AG04449 (cell line): ENCODE results near the gene SURF6.
"Not testable (repeated sequence)": the region's sequence is repeated elsewhere in the genome, so short reads cannot be mapped to it uniquely, and the experiment has no call there.

Experiments
- CTCF ChIA-PET: fragments of 350-600 bp; formaldehyde crosslinking; extraction: SDS; loops from one replicate; lab custom pipeline; 2021; ENCODE audit warnings: antibody characterized with exemption; lab: Yijun Ruan, JAX
- POLR2A ChIA-PET: fragments of 400-600, 350-600 bp; formaldehyde crosslinking; extraction: SDS; loops from one replicate; lab custom pipeline; 2020; ENCODE audit warnings: antibody characterized with exemption, inconsistent platforms; lab: Yijun Ruan, JAX
- DNase-seq: peaks from one replicate; pipeline ENCODE4 v3.0.0-alpha.2; 2010; ENCODE audit warnings: low read depth, low spot score
- H3K4me3 ChIP-seq: 2 replicates; pipeline ENCODE4 v1.5.1; 2011; ENCODE audit warnings: low read depth, mild to moderate bottlenecking, control low read depth, low read length
- CTCF ChIP-seq: IDR thresholded peaks from one replicate; pipeline ENCODE4 v1.5.1; 2011; ENCODE audit warnings: mild to moderate bottlenecking, moderate library complexity, low read length, control low read depth, inconsistent platforms; ENCODE audit not compliant: insufficient read depth; ENCODE audit errors: missing control alignments

Gene SURF6

GRCh38 chr9:133303266-133304157, 32.5 kb downstream of the SURF6 start:
- ChIA-PET CTCF (no interaction called here), POLR2A (no interaction called here)
- no peak overlapping the region for H3K4me3 ChIP-seq
- TF ChIP-seq CTCF: no peak
- no peak for DNase-seq

GRCh38 chr9:133301253-133302230, 34.4 kb downstream of the SURF6 start:
- no peak for DNase-seq
- ChIA-PET POLR2A (no interaction called here), CTCF (no interaction called here)
- no peak overlapping the region for H3K4me3 ChIP-seq
- no peak for TF ChIP-seq CTCF

- DNase-seq, CTCF ChIA-PET, POLR2A ChIA-PET, H3K4me3 ChIP-seq: not testable (repeated sequence)
Measured at GRCh38 chr9:133299996-133300395, 36.0 kb downstream of the SURF6 start.

DNA sequence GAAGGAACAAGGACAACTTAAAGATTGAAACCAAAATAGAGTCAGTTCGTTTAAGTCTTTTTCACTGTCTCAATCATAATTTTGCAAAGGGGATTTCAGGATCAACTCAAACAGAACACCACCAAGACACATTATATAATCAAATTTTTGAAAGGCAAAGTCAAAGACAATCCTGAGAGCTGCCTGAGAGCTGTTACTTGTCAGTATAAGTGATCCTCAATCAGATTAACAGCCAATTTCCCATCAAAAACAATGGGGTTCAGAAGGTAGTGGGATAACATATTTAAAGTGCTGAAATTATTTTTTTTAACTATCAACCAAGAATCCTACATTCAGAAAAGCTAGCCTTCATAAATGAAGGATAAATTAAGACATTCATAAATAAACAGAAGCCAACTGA, 41.7 kb downstream of the SURF6 start:
- CTCF ChIA-PET: no interaction called here

DNA sequence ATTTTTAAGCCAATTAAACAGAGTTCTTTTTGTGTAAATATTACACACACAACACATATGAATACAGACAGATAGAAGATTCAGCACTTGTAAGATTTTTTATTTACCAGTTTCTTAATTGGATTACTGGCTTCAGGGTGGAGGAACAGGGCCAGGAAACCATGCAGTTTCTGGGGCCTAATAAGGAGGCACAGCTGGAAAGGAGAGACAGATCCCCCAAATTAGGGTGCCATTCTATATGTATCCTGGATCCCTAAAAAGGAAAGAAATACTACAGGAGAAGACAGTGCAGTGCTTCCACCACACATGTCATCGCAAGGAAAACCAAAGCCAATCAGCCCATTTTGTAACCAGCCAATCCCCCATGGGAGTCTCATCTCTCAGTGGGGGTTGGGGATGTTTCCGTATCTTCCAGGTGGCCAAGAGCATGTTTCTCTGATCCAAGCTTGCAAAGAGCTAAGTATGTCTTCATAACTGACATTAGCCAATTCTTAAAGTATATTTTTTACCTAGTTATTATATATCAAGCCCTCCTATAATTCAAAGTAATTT, 45.2 kb downstream of the SURF6 start:
- ChIA-PET CTCF (interaction anchor here (1.1 kb wide), 1 partner anchor 12 kb away, joined by 3 read pairs; no protein-coding TSS in a partner anchor), POLR2A (no interaction called here)
- TF ChIP-seq CTCF: no peak
- no peak for DNase-seq
- no peak overlapping the region for H3K4me3 ChIP-seq

More for the DNA sequence above, 41.7 kb downstream of the SURF6 start:
- POLR2A ChIA-PET: no interaction called here
- H3K4me3 ChIP-seq: no peak overlapping the region
- no peak for DNase-seq
- TF ChIP-seq CTCF: no peak

DNA sequence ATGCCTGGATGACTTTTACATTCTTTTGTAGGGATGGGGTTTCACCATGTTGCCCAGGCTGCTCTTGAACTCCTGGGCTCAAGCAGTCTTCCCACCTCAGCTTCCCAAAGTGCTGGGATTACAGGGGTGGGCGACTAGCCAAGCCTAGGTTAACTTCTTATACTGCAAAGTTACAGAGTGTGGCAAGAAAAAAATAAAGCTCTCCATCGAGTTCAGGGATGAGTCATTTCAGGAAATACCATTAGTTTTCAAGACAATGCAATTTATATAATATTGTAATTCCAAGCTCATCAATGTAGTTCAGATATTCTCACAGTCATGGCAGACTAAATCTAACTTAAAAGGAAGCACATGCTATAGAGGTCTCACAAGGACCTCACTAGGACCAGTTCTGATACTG, 49.5 kb downstream of the SURF6 start:
- no peak for TF ChIP-seq CTCF
- POLR2A ChIA-PET: no interaction called here
- no peak overlapping the region for H3K4me3 ChIP-seq
- DNase-seq: no peak
- CTCF ChIA-PET: interaction anchor here (1.3 to 1.7 kb wide), 2 partner anchors 43 to 101 kb away, joined by 3 to 4 read pairs; no protein-coding TSS in a partner anchor
